Spinal cord (tissue), 10 donors: ENCODE results near the gene LMF1. TPM values are rescaled to one million over a fixed set of nuclear protein-coding genes. Genes with fewer than 3 reads are reported as not detected.
A peak's percentile ranks its signal among the peaks of the same experiment; 100 is the strongest.

Experiments used
- DNase-seq, 6 donors: peaks; one replicate each; pipeline versions ENCODE4 v3.0.0 to v3.0.0-alpha.2; 2013 to 2015; ENCODE audit warnings: low spot score in 6 of 6, low read depth in 4 of 6
- H3K27ac ChIP-seq: one replicate; pipeline ENCODE4 v1.5.1; 2013; ENCODE audit warnings: low read depth, low read length, control low read depth
- H3K27me3 ChIP-seq: one replicate; pipeline ENCODE4 v1.6.1; 2013; ENCODE audit warnings: low read length; ENCODE audit not compliant: control insufficient read depth, insufficient read depth
- H3K36me3 ChIP-seq: one replicate; pipeline ENCODE4 v1.6.1; 2013; ENCODE audit warnings: low read length; ENCODE audit not compliant: control insufficient read depth, insufficient read depth
- H3K4me1 ChIP-seq: one replicate; pipeline ENCODE4 v1.6.1; 2013; ENCODE audit warnings: low read length; ENCODE audit not compliant: control insufficient read depth, insufficient read depth
- H3K4me3 ChIP-seq: one replicate; pipeline ENCODE4 v1.5.1; 2013; ENCODE audit warnings: low read depth, low read length, control low read depth
- H3K9me3 ChIP-seq: one replicate; pipeline ENCODE4 v1.6.1; 2013; ENCODE audit warnings: low read length; ENCODE audit not compliant: control insufficient read depth, insufficient read depth
- WGBS: methylation state at CpG from one replicate; pipeline ENCODE4 v1.1.5; 2013; ENCODE audit warnings: missing lambda C conversion rate; ENCODE audit not compliant: insufficient coverage; 5-methylcytosine and 5-hydroxymethylcytosine counted together
- polyA plus RNA-seq, 2 donors: library from polyadenylated mRNA; unstranded; fragments of 120-200 nt; gene quantifications; one replicate each; pipeline ENCODE4 v1.2.1, GENCODE V29; 2013; ENCODE audit not compliant: insufficient read length in 2 of 2
- total RNA-seq, 2 donors: library from RNA; depleted of rRNA in 1 of 2; stranded (reverse); fragments of 120-200 nt in 1 of 2; fragments of >200 nt in 1 of 2; gene quantifications; one replicate each; pipeline versions ENCODE4 v1.2.3 to v1.2.4, GENCODE V29; 2013 to 2014
- donor health status: healthy.

Gene LMF1
- total and polyA plus RNA-seq, 4 donors, result 15.1 to 37.5 (median 23.0) TPM

- DNase-seq, result peak in 1 of 6 donors; percentile 28
- Histone ChIP-seq H3K27ac (peak overlapping the region; percentile 64), H3K9me3 (no peaks in the 10 kb centered on the region), H3K36me3 (peaks cover 72% of the 10 kb centered on the region), H3K4me1 (peaks cover 58% of the 10 kb centered on the region), H3K4me3 (no peak overlapping the region), H3K27me3 (no peaks in the 10 kb centered on the region)
- 62% methylated on average over 25 of the region's 33 CpGs for WGBS
Observed at GRCh38 chr16:896261-897199, 74.3 kb downstream of the LMF1 start.

- 84% methylated on average over 24 of the region's 24 CpGs for WGBS
- peak overlapping the region; percentile 40 for H3K27ac ChIP-seq
- H3K9me3 ChIP-seq, result no peaks in the 10 kb centered on the region
- peaks cover 77% of the 10 kb centered on the region for H3K36me3 ChIP-seq
- H3K4me3 ChIP-seq, result no peak overlapping the region
- DNase-seq, result no peak
- no peaks in the 10 kb centered on the region for H3K27me3 ChIP-seq
- peaks cover 56% of the 10 kb centered on the region for H3K4me1 ChIP-seq
Observed at GRCh38 chr16:895371-895770, 75.4 kb downstream of the LMF1 start.

DNA sequence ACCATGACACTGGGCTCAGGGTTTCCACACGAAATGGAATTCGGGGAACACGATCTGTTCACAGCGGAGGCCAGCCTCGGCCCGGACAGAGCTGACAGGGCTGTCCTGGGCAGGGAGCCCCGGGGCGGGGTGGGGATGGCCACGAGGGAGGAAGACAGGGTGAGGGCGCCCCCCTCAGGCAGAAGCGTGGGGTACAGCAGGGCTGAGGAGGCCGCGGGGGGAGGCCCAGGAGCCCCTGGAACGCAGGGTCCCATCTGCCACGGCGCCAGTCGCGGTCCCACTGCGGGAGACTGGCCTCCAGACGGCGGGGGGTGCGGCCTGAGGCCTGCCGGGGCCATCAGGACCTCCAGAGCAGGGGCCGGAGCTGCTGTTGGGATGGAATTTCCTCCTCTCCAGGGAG lies 75.9 kb downstream of the LMF1 start:
- WGBS, result 88% methylated on average over 24 of the region's 24 CpGs
- Histone ChIP-seq H3K4me1 (peaks cover 61% of the 10 kb centered on the region), H3K9me3 (no peaks in the 10 kb centered on the region), H3K4me3 (no peak overlapping the region), H3K27me3 (no peaks in the 10 kb centered on the region), H3K27ac (no peak overlapping the region), H3K36me3 (peaks cover 79% of the 10 kb centered on the region)
- DNase-seq, result no peak

GRCh38 chr16:894136-894535 lies 76.6 kb downstream of the LMF1 start:
- Histone ChIP-seq H3K9me3 (no peaks in the 10 kb centered on the region), H3K27ac (no peak overlapping the region), H3K36me3 (peaks cover 79% of the 10 kb centered on the region), H3K27me3 (no peaks in the 10 kb centered on the region), H3K4me1 (peaks cover 57% of the 10 kb centered on the region), H3K4me3 (no peak overlapping the region)
- no peak for DNase-seq
- WGBS, result 88% methylated on average over 20 of the region's 27 CpGs

GRCh38 chr16:893360-893759 lies 77.4 kb downstream of the LMF1 start:
- H3K27me3 ChIP-seq, result no peaks in the 10 kb centered on the region
- no peak overlapping the region for H3K4me3 ChIP-seq
- 75% methylated on average over 18 of the region's 18 CpGs for WGBS
- H3K36me3 ChIP-seq, result peaks cover 81% of the 10 kb centered on the region
- DNase-seq, result no peak
- H3K9me3 ChIP-seq, result no peaks in the 10 kb centered on the region
- H3K27ac ChIP-seq, result no peak overlapping the region
- H3K4me1 ChIP-seq, result peaks cover 58% of the 10 kb centered on the region

GRCh38 chr16:892536-893255 lies 78.1 kb downstream of the LMF1 start:
- peaks cover 57% of the 10 kb centered on the region for H3K4me1 ChIP-seq
- H3K4me3 ChIP-seq, result no peak overlapping the region
- 84% methylated on average over 35 of the region's 35 CpGs for WGBS
- no peak overlapping the region for H3K27ac ChIP-seq
- no peak for DNase-seq
- H3K36me3 ChIP-seq, result peaks cover 83% of the 10 kb centered on the region
- no peaks in the 10 kb centered on the region for H3K9me3 ChIP-seq
- no peaks in the 10 kb centered on the region for H3K27me3 ChIP-seq

DNA sequence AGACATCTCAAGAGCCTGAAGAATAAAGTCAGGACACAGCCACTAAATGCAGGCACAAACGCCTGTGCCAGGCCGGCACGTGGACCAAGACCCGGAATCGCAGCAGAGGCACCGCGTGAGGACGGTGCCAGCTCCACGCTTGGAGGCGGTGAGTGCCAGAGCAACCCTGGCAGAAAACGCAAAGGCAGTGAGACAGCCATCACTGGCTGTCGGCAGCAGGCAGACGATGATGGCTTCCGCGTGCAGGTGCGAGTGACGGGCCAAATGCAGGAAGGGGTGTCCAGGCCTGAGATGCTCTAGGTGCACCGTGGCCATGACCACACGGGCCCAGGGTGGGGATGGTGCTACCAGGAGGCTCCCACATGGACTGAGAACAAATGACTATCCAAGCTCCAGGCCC lies 78.8 kb downstream of the LMF1 start:
- Histone ChIP-seq H3K4me3 (no peak overlapping the region), H3K27me3 (no peaks in the 10 kb centered on the region), H3K36me3 (peaks cover 83% of the 10 kb centered on the region), H3K27ac (no peak overlapping the region), H3K4me1 (peaks cover 57% of the 10 kb centered on the region), H3K9me3 (no peaks in the 10 kb centered on the region)
- WGBS, result 87% methylated on average over 19 of the region's 19 CpGs
- no peak for DNase-seq

DNA sequence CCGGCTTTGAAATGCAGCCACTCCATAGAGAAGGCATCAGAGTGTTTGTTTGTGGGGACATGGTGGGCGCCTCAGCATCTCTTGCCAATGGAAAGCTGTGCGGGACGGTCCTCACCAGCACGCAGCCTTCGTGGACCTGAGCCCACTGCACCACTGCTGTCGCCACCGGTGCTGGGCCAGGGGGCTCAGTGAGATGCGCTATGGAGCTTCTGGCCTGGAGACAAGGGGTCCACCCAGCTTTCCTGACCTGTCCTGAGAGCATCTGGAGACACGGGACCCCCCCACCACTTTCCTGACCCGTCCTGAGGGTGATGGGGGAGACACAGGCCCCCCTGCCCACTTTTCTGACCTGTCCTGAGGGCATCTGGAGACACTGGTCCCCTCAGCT lies 79.4 kb downstream of the LMF1 start:
- H3K9me3 ChIP-seq, result no peaks in the 10 kb centered on the region
- 90% methylated on average over 11 of the region's 11 CpGs for WGBS

GRCh38 chr16:890716-891352 lies 80.0 kb downstream of the LMF1 start:
- no peaks in the 10 kb centered on the region for H3K9me3 ChIP-seq
- WGBS, result 76% methylated on average over 20 of the region's 20 CpGs

More for the DNA sequence above, 79.4 kb downstream of the LMF1 start:
- DNase-seq, result no peak
- Histone ChIP-seq H3K4me1 (peaks cover 55% of the 10 kb centered on the region), H3K27ac (no peak overlapping the region), H3K27me3 (no peaks in the 10 kb centered on the region), H3K36me3 (peaks cover 85% of the 10 kb centered on the region), H3K4me3 (no peak overlapping the region)

More at GRCh38 chr16:890716-891352, 80.0 kb downstream of the LMF1 start:
- no peak for DNase-seq
- no peak overlapping the region for H3K27ac ChIP-seq
- H3K4me1 ChIP-seq, result peaks cover 55% of the 10 kb centered on the region
- no peak overlapping the region for H3K4me3 ChIP-seq
- no peaks in the 10 kb centered on the region for H3K27me3 ChIP-seq
- H3K36me3 ChIP-seq, result peaks cover 87% of the 10 kb centered on the region
